Hematopoietic multipotent progenitor cell treated with erythropoietin and hydrocortisone succinate and interleukin-3 and kit ligand, for 4 days (in vitro differentiated cells): ENCODE measurements around the gene CDK14.
"Not testable (repeated sequence)": the region's sequence is repeated elsewhere in the genome, so short reads cannot be mapped to it uniquely, and the experiment has no call there.

ENCODE experiments used
- DNase-seq: peaks from one replicate; pipeline ENCODE4 v3.0.0-alpha.2; 2015

The CDK14 gene

GRCh38 chr7:90763108-90763507, 167.0 kb downstream of the CDK14 start:
- DNase-seq: no peak

GRCh38 chr7:90764848-90765570, 168.9 kb downstream of the CDK14 start:
- no peak for DNase-seq

- no peak for DNase-seq
Measured at GRCh38 chr7:90766814-90767564, 170.9 kb downstream of the CDK14 start.

GRCh38 chr7:90768301-90768700, 172.2 kb downstream of the CDK14 start:
- DNase-seq: no peak

GRCh38 chr7:90769036-90769435, 172.9 kb downstream of the CDK14 start:
- DNase-seq: no peak

GRCh38 chr7:90769566-90769965, 173.4 kb downstream of the CDK14 start:
- DNase-seq: not testable (repeated sequence)

GRCh38 chr7:90771281-90771680, 175.2 kb downstream of the CDK14 start:
- no peak for DNase-seq

GRCh38 chr7:90772410-90772809, 176.3 kb downstream of the CDK14 start:
- peak; percentile 14 for DNase-seq

- no peak for DNase-seq
Measured at GRCh38 chr7:90773269-90773668, 177.1 kb downstream of the CDK14 start.

GRCh38 chr7:90774706-90775105, 178.6 kb downstream of the CDK14 start:
- no peak for DNase-seq

GRCh38 chr7:90775383-90775965, 179.4 kb downstream of the CDK14 start:
- no peak for DNase-seq

- DNase-seq: no peak
Measured at GRCh38 chr7:90777041-90777440, 180.9 kb downstream of the CDK14 start.

GRCh38 chr7:90777465-90777864, 181.3 kb downstream of the CDK14 start:
- DNase-seq: no peak

- no peak for DNase-seq
Measured at GRCh38 chr7:90777886-90778285, 181.8 kb downstream of the CDK14 start.

GRCh38 chr7:90788052-90788451, 191.9 kb downstream of the CDK14 start:
- DNase-seq: no peak

GRCh38 chr7:90789736-90790306, 193.7 kb downstream of the CDK14 start:
- DNase-seq: no peak

GRCh38 chr7:90791596-90791995, 195.5 kb downstream of the CDK14 start:
- DNase-seq: no peak

- DNase-seq: no peak
Measured at GRCh38 chr7:90792301-90792700, 196.2 kb downstream of the CDK14 start.

GRCh38 chr7:90794234-90794633, 198.1 kb downstream of the CDK14 start:
- DNase-seq: peak; percentile 7

- DNase-seq: no peak
Measured at GRCh38 chr7:90797596-90797995, 201.5 kb downstream of the CDK14 start.

- no peak for DNase-seq
Measured at GRCh38 chr7:90804370-90804769, 208.2 kb downstream of the CDK14 start.

- not testable (repeated sequence) for DNase-seq
Measured at GRCh38 chr7:90815552-90815951, 219.4 kb downstream of the CDK14 start.

- peak; percentile 76 for DNase-seq
Measured at GRCh38 chr7:90816511-90817142, 220.5 kb downstream of the CDK14 start.
